ENCODE measurements around the gene ADGRA1.

The ADGRA1 gene

GRCh38 chr10:133060466-133060865 is 27.3 kb upstream of the ADGRA1 start:
- TF ChIP-seq, protein P1, sequence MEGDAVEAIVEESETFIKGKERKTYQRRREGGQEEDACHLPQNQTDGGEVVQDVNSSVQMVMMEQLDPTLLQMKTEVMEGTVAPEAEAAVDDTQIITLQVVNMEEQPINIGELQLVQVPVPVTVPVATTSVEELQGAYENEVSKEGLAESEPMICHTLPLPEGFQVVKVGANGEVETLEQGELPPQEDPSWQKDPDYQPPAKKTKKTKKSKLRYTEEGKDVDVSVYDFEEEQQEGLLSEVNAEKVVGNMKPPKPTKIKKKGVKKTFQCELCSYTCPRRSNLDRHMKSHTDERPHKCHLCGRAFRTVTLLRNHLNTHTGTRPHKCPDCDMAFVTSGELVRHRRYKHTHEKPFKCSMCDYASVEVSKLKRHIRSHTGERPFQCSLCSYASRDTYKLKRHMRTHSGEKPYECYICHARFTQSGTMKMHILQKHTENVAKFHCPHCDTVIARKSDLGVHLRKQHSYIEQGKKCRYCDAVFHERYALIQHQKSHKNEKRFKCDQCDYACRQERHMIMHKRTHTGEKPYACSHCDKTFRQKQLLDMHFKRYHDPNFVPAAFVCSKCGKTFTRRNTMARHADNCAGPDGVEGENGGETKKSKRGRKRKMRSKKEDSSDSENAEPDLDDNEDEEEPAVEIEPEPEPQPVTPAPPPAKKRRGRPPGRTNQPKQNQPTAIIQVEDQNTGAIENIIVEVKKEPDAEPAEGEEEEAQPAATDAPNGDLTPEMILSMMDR (conservative IDR thresholded peaks at IDR 0.05; ENCODE audit: low read depth, low read length) = no peak
- H3K4me3 ChIP-seq (ENCODE audit: low read depth, low read length) = no peak overlapping the region
- no peak for DNase-seq (ENCODE audit: low read depth)

GRCh38 chr10:133060881-133061280 is 26.8 kb upstream of the ADGRA1 start:
- TF ChIP-seq, protein P1 (conservative IDR thresholded peaks at IDR 0.05; ENCODE audit: low read depth, low read length) = no peak
- H3K4me3 ChIP-seq (ENCODE audit: low read depth, low read length) = no peak overlapping the region
- no peak for DNase-seq (ENCODE audit: low read depth)

DNA sequence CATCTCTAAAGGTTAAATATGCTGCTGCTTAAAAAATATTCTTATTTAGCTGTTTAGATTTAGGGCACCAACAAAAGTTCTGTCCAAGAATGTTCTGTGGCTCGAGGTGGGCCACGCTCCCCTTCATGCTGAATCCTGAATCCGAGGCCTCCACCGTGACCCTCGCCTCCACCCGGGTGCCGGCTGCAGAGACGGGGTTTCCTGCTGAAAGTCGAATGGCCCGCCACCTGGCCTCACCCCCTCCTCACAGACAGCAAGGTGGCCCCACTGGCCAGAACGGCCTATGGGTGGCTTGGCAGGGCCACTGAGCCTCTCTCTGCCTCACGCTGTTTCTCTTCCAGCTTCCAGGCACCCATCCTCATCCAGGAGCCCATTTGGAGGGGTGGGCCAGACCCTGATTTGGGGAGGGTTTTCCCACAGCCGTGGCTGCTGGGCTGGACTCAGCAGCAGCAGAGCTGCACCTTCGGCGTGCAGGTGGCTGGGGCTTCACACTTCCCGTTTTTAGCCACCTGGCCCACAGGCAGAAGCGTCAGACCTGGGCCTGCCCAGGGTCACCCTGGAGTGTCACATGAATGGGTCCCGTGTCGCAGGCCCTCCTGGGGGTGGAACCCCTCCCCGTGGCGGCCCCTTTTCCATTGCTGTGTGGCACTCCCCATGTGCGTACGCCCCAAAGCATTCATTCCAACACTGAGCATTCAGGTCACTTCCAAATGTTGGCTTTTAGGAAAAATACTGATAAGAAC is 26.3 kb upstream of the ADGRA1 start:
- TF ChIP-seq, protein P1 (conservative IDR thresholded peaks at IDR 0.05; ENCODE audit: low read depth, low read length) = no peak
- DNase-seq (ENCODE audit: low read depth) = no peak
- H3K4me3 ChIP-seq (ENCODE audit: low read depth, low read length) = no peak overlapping the region

DNA sequence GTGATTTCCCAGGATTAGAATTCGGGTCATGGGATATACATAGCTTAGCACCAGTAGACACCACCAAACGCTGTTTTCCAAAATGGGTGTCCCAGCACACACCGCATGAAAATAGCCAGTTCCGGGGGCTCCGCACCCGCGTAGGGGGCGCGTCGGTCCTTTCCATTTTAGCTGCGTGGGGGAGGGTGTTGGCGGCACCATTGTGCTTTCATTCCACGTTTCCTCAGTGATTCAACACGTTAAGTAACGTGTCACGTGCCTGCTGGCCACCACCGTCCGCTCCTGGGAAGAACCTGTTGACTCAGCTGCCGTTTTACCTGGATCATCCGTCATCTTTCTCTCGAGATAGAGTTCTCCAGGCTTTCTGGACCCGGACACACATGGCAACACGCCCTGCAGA is 25.6 kb upstream of the ADGRA1 start:
- TF ChIP-seq, protein P1 (conservative IDR thresholded peaks at IDR 0.05; ENCODE audit: low read depth, low read length) = no peak
- no peak for DNase-seq (ENCODE audit: low read depth)
- H3K4me3 ChIP-seq (ENCODE audit: low read depth, low read length) = no peak overlapping the region

GRCh38 chr10:133062635-133063034 is 25.1 kb upstream of the ADGRA1 start:
- DNase-seq (ENCODE audit: low read depth) = no peak
- TF ChIP-seq, protein P1 (conservative IDR thresholded peaks at IDR 0.05; ENCODE audit: low read depth, low read length) = no peak
- no peak overlapping the region for H3K4me3 ChIP-seq (ENCODE audit: low read depth, low read length)

DNA sequence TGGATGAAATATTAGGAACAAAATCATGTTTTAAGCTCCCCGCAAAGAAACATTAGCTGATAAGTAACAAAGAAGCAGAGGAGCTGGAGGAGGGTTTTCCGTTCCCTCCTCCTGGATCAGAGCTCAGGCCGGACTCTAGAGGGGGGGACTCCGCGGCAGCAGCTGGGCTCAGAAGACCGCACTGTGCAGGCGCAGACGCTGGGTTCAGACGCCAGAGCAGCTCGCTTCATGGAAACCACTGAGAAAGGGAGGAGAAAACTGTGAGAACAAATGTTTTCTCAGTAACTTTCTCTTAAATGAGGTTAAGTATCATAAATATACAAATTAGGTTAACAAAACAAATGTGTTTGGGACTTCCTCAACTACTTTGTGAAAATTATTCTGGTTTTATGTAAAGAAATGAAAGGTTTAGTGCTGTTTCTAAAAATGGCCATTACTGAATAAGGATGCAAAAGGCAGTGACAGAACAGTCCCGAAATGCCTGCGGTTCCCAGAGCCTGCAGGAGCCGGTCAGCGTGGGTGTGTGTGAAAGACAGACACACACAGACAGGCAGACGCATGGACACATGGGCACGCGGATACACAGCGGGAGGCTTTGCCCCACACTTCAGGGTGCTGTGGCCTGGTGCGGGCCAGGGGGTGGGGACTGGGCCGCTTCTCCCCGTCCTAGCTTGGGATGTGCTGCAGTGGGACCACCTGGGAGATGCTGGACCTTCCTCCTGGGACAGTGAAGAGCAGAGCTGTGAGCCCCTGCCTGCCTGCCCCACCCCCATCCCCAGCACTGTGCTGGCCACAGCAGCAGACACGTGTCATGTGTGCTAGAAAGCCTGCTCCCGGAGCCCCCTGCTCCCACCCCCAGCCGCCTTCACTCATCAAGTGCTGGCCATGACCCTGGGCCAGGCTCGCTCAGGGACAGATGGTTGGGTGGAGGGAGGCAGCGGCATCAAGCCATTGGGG is 20.3 kb upstream of the ADGRA1 start:
- TF ChIP-seq, protein P1 (conservative IDR thresholded peaks at IDR 0.05; ENCODE audit: low read depth, low read length) = no peak
- no peak overlapping the region for H3K4me3 ChIP-seq (ENCODE audit: low read depth, low read length)
- DNase-seq (ENCODE audit: low read depth) = peak; percentile 28

All from choroid plexus epithelial cell (primary cell).